Adrenal gland (tissue), 12 donors: Measurements from ENCODE around the gene TSPAN9. TPM values are rescaled to one million over a fixed set of nuclear protein-coding genes. Genes with fewer than 3 reads are reported as not detected.
A peak's percentile ranks its signal among the peaks of the same experiment; 100 is the strongest.

Source experiments
- DNase-seq, 7 donors: peaks; one replicate each; pipeline ENCODE4 v3.0.0-alpha.2; 2019 to 2020
- H3K27ac ChIP-seq, 5 donors: fragments of 200-600 bp; sonication (generic) in 4 of 5; 1 replicate in 3 of 5; 2 replicates in 2 of 5; pipeline versions ENCODE4 v1.5.1 to v1.8.0; 2016 to 2020; ENCODE audit warnings: mild to moderate bottlenecking in 1 of 5
- H3K27me3 ChIP-seq: fragments of 200-600 bp; 2 replicates; pipeline ENCODE4 v1.8.0; 2021
- H3K36me3 ChIP-seq, 2 donors: fragments of 200-600 bp; replicated peaks in 1 of 2; 1 replicate in 1 of 2; 2 replicates in 1 of 2; pipeline versions ENCODE4 v1.5.1 to v1.8.0; 2018 to 2022
- H3K4me1 ChIP-seq, 2 donors: fragments of 200-600 bp; replicated peaks in 1 of 2; 1 replicate in 1 of 2; 2 replicates in 1 of 2; pipeline versions ENCODE4 v1.5.1 to v1.8.0; 2018 to 2021
- H3K4me3 ChIP-seq, 4 donors: fragments of 200-600 bp; sonication (generic) in 3 of 4; one replicate each; pipeline ENCODE4 v1.5.1; 2016 to 2018
- H3K9me3 ChIP-seq, 3 donors: fragments of 200-600 bp; sonication (generic) in 1 of 3; replicated peaks in 1 of 3; 1 replicate in 2 of 3; 2 replicates in 1 of 3; pipeline versions ENCODE4 v1.5.1 to v1.8.0; 2016 to 2021
- CTCF ChIP-seq, 6 experiments: fragments of 450-650 bp in 4 of 6; fragments of 200-600 bp in 2 of 6; sonication (generic) in 1 of 6; IDR thresholded peaks; 1 replicate in 5 of 6; 2 replicates in 1 of 6; pipeline versions ENCODE4 v1.5.1 to v1.8.0; 2016 to 2021; ENCODE audit warnings: antibody characterized with exemption in 6 of 6, mild to moderate bottlenecking in 2 of 6, moderate library complexity in 1 of 6
- POLR2A ChIP-seq, 2 donors: fragments of 450-650 bp; IDR thresholded peaks; one replicate each; pipeline ENCODE4 v1.6.1; 2017; ENCODE audit warnings: antibody characterized with exemption in 2 of 2, mild to moderate bottlenecking in 2 of 2, moderate library complexity in 1 of 2
- WGBS, 4 donors: extraction: QIAGEN DNeasy Blood & Tissue Kit in 2 of 4; methylation state at CpG; one replicate each; pipeline versions ENCODE4 v1.1.5 to v1.1.7; 2013 to 2017; 5-methylcytosine and 5-hydroxymethylcytosine counted together
- intact Hi-C, 2 donors: fragments of 100-400 bp; cut with DNase I; formaldehyde crosslinking; loops; one replicate each; pipeline versions ENCODE4 v1.14.1 to v1.15.0; 2022 to 2023
- polyA plus RNA-seq, 3 donors: library from polyadenylated mRNA; stranded (reverse); fragments of 200-250 nt in 2 of 3; fragments of 350-450 nt in 1 of 3; fragmentation: Illumina TruSeq in 1 of 3; extraction: RNeasy Lipid Tissue Mini Kit (QIAGEN cat#74804) in 1 of 3; gene quantifications; one replicate each; pipeline ENCODE4 v1.2.3, GENCODE V29; 2013 to 2014
- total RNA-seq, 9 donors: library from RNA; depleted of rRNA in 4 of 9; stranded (reverse); fragments of >200 nt in 4 of 9; fragments of 120-200 nt in 1 of 9; fragmentation: NEBNext Ultra II Directional in 1 of 9; extraction: Animal tissue kit (Norgen Biotek cat#: 25700) in 1 of 9; gene quantifications; one replicate each; pipeline versions ENCODE4 v1.1.0 to v1.2.4, GENCODE V29; 2013 to 2023
- donor health status: healthy with polysubstance abuse.
- donor health status: Bipolar disorder and iron deficiency.
- donor health status: DM: yes; HTN: yes; CAD: no.
- donor health status: DM: no; HTN: no; CAD: no.
- donor health status: DM: no; HTN: no; CAD: no.
- donor health status: DM: yes; HTN: yes; CAD: no.

TSPAN9 gene
- total and polyA plus RNA-seq, 12 donors = 12.4 to 31.4 (median 22.4) TPM

- no peak for TF ChIP-seq CTCF (IDR thresholded peaks at IDR 0.05)
- no peak for TF ChIP-seq POLR2A (IDR thresholded peaks at IDR 0.05)
- no peaks in the 10 kb centered on the region for H3K27me3 ChIP-seq
- WGBS, 4 donors = 56 to 79% (median 58%) methylated on average over 22 to 24 of the region's 24 CpGs
- H3K36me3 ChIP-seq = no peaks in the 10 kb centered on the region
- H3K9me3 ChIP-seq = no peaks in the 10 kb centered on the region
- DNase-seq = no peak
- intact Hi-C loops = loop anchor here in 1 of 2 donors (10.0 kb wide), 1 partner anchor 55 kb away; the partner anchor contains the start of gene TSPAN9
- peaks cover 0 to 11% of the 10 kb centered on the region in 2 donors for H3K4me1 ChIP-seq
- no peak overlapping the region for H3K4me3 ChIP-seq
- H3K27ac ChIP-seq = no peak overlapping the region
Observed at GRCh38 chr12:3130057-3130830, 53.1 kb downstream of the TSPAN9 start.

- no peaks in the 10 kb centered on the region for H3K9me3 ChIP-seq
- TF ChIP-seq CTCF (IDR thresholded peaks at IDR 0.05) (no peak), POLR2A (IDR thresholded peaks at IDR 0.05) (no peak)
- intact Hi-C loops = loop anchor here in 1 of 2 donors (10.0 kb wide), 1 partner anchor 56 kb away; the partner anchor contains the start of gene TSPAN9
- no peak for DNase-seq
- WGBS, 4 donors = 59 to 78% (median 63%) methylated on average over 10 to 13 of the region's 13 CpGs
- no peak overlapping the region for H3K4me3 ChIP-seq
- no peak overlapping the region for H3K27ac ChIP-seq
- no peaks in the 10 kb centered on the region for H3K36me3 ChIP-seq
- H3K27me3 ChIP-seq = no peaks in the 10 kb centered on the region
- H3K4me1 ChIP-seq = peaks cover 0 to 11% of the 10 kb centered on the region in 2 donors
Observed at GRCh38 chr12:3131129-3131528, 54.0 kb downstream of the TSPAN9 start.

- H3K4me3 ChIP-seq = no peak overlapping the region
- 59 to 80% (median 65%) methylated on average over 20 to 21 of the region's 21 CpGs for WGBS, 4 donors
- intact Hi-C loops = loop anchor here in 1 of 2 donors (10.0 kb wide), 1 partner anchor 58 kb away; the partner anchor contains the start of gene TSPAN9
- peak overlapping the region in 1 of 5 donors; percentile 66 for H3K27ac ChIP-seq
- no peaks in the 10 kb centered on the region for H3K36me3 ChIP-seq
- H3K9me3 ChIP-seq = no peaks in the 10 kb centered on the region
- no peaks in the 10 kb centered on the region for H3K27me3 ChIP-seq
- H3K4me1 ChIP-seq = peaks cover 0 to 11% of the 10 kb centered on the region in 2 donors
- TF ChIP-seq CTCF (IDR thresholded peaks at IDR 0.05) (no peak), POLR2A (IDR thresholded peaks at IDR 0.05) (no peak)
- peak in 1 of 7 donors; percentile 35 for DNase-seq
Observed at GRCh38 chr12:3132636-3133404, 55.6 kb downstream of the TSPAN9 start.

GRCh38 chr12:3133405-3133783 lies 56.2 kb downstream of the TSPAN9 start:
- intact Hi-C loops = loop anchor here in 1 of 2 donors (10.0 kb wide), 1 partner anchor 59 kb away; the partner anchor contains the start of gene TSPAN9
- H3K4me1 ChIP-seq = peaks cover 0 to 11% of the 10 kb centered on the region in 2 donors
- H3K4me3 ChIP-seq = no peak overlapping the region
- no peaks in the 10 kb centered on the region for H3K36me3 ChIP-seq
- H3K9me3 ChIP-seq = no peaks in the 10 kb centered on the region
- H3K27ac ChIP-seq = no peak overlapping the region
- no peaks in the 10 kb centered on the region for H3K27me3 ChIP-seq
- DNase-seq = no peak
- no peak for TF ChIP-seq POLR2A (IDR thresholded peaks at IDR 0.05)
- TF ChIP-seq CTCF (IDR thresholded peaks at IDR 0.05) = no peak
